Endothelial cell of umbilical vein (primary cell): ENCODE measurements around the gene ABL1. TPM values are rescaled to one million over a fixed set of nuclear protein-coding genes. Genes with fewer than 3 reads are reported as not detected.

Experiments used
- BruUV-seq: library from RNA; stranded (reverse); fragments of 400-500 nt; replicated peaks from 2 replicates; lab custom pipeline; 2021; lab: Mats Ljungman, UMichigan
- CTCF ChIA-PET: fragments of 300-600, 350-600 bp; sonication (Branson Sonifier 250); formaldehyde crosslinking; loops from one replicate; lab custom pipeline; 2021; ENCODE audit warnings: antibody characterized with exemption, inconsistent platforms; lab: Charles Lee
- POLR2A ChIA-PET: fragments of 300-600, 350-600 bp; sonication (Branson Sonifier 250); formaldehyde crosslinking; loops from one replicate; lab custom pipeline; 2021; ENCODE audit warnings: antibody characterized with exemption, inconsistent platforms; lab: Charles Lee
- DNase-seq: peaks from one replicate; pipeline ENCODE4 v3.0.0-alpha.2; 2011; ENCODE audit warnings: low read depth, low spot score
- FAIRE-seq: peaks from 2 replicates; lab custom pipeline; 2011; peaks lifted over from hg19 to GRCh38; lab: Jason Lieb, UNC
- H2AFZ ChIP-seq: 2 replicates; pipeline ENCODE4 v1.6.0; 2012; ENCODE audit warnings: low read depth, low read length, control low read depth, inconsistent platforms
- H3K27ac ChIP-seq: 2 replicates; pipeline ENCODE4 v1.5.1; 2011; ENCODE audit warnings: low read depth, mild to moderate bottlenecking, control low read depth, low read length, moderate library complexity; ENCODE audit not compliant: insufficient read depth
- H3K27me3 ChIP-seq, 2 experiments: 2 replicates each; pipeline versions ENCODE4 v1.6.0 to v1.6.1; 2011; ENCODE audit warnings: low read length in 2 of 2, mixed read lengths in 1 of 2; ENCODE audit not compliant: control insufficient read depth in 2 of 2, insufficient read depth in 2 of 2
- H3K36me3 ChIP-seq, 2 experiments: 2 replicates in 1 of 2; 3 replicates in 1 of 2; pipeline ENCODE4 v1.5.1; 2011; ENCODE audit warnings: low read length in 2 of 2, mild to moderate bottlenecking in 1 of 2, moderate library complexity in 1 of 2; ENCODE audit not compliant: control insufficient read depth in 2 of 2, insufficient read depth in 2 of 2; ENCODE audit errors: extremely low read depth in 1 of 2
- H3K4me1 ChIP-seq: 3 replicates; pipeline ENCODE4 v1.5.1; 2011; ENCODE audit warnings: mild to moderate bottlenecking, low read length; ENCODE audit not compliant: control insufficient read depth, insufficient read depth; ENCODE audit errors: extremely low read depth
- H3K4me2 ChIP-seq: 2 replicates; pipeline ENCODE4 v1.6.1; 2011; ENCODE audit warnings: low read length, control low read depth, mixed read lengths; ENCODE audit not compliant: insufficient read depth
- H3K4me3 ChIP-seq, 3 experiments: fragments of 200-600 bp in 1 of 3; sonication (generic), shearing (Covaris generic) in 1 of 3; replicated peaks in 1 of 3; 2 replicates each; pipeline ENCODE4 v1.5.1; 2011 to 2016; ENCODE audit warnings: control low read depth in 3 of 3, low read length in 3 of 3, mild to moderate bottlenecking in 2 of 3, inconsistent platforms in 1 of 3, low read depth in 1 of 3, moderate library complexity in 1 of 3; ENCODE audit not compliant: insufficient read depth in 1 of 3
- H3K79me2 ChIP-seq: 2 replicates; pipeline ENCODE4 v1.6.0; 2012; ENCODE audit warnings: low read length, inconsistent platforms; ENCODE audit not compliant: control insufficient read depth, insufficient read depth
- H3K9ac ChIP-seq: replicated peaks from 2 replicates; pipeline ENCODE3; 2011; ENCODE audit warnings: low read length, control low read depth; ENCODE audit not compliant: insufficient read depth; ENCODE audit errors: extremely low read depth
- H3K9me1 ChIP-seq: replicated peaks from 3 replicates; pipeline ENCODE4 v1.6.0; 2011; ENCODE audit warnings: mild to moderate bottlenecking, low read length; ENCODE audit not compliant: control insufficient read depth, insufficient read depth; ENCODE audit errors: extremely low read depth
- H3K9me3 ChIP-seq: replicated peaks from 2 replicates; pipeline ENCODE4 v1.5.1; 2012; ENCODE audit warnings: low read length, inconsistent platforms; ENCODE audit not compliant: control insufficient read depth, insufficient read depth
- H4K20me1 ChIP-seq: replicated peaks from 2 replicates; pipeline ENCODE3; 2011; ENCODE audit warnings: mild to moderate bottlenecking, low read length; ENCODE audit not compliant: control insufficient read depth, insufficient read depth; ENCODE audit errors: extremely low read depth
- CTCF ChIP-seq, 2 donors: IDR thresholded peaks; 1 replicate in 1 of 2; 2 replicates in 1 of 2; pipeline ENCODE4 v1.5.1; 2011; ENCODE audit warnings: low read length in 2 of 2, mild to moderate bottlenecking in 2 of 2, moderate library complexity in 2 of 2, control low read depth in 1 of 2, inconsistent platforms in 1 of 2, low read depth in 1 of 2; ENCODE audit not compliant: insufficient read depth in 1 of 2; ENCODE audit errors: extremely low read depth in 1 of 2
- MYC ChIP-seq: IDR thresholded peaks from one replicate; pipeline ENCODE4 v1.6.1; 2011; ENCODE audit warnings: mild to moderate bottlenecking, low read depth, low read length
- dilution Hi-C: fragments of 300-500 bp; cut with MboI; formaldehyde crosslinking; loops from one replicate; pipeline ENCODE4 v1.15.0; 2019; ENCODE audit warnings: low sequenced_read_pairs; ENCODE audit not compliant: extremely low pct_ligation_motif_present
- intact Hi-C: fragments of 100-400 bp; cut with micrococcal nuclease; formaldehyde crosslinking; loops from one replicate; pipeline ENCODE4 v1.10.0; 2022
- polyA plus RNA-seq, 4 experiments: library from polyadenylated mRNA; depleted of rRNA in 3 of 4; stranded (reverse) in 3 of 4; unstranded in 1 of 4; fragments of >200 nt; gene quantifications; 2 replicates each; pipeline versions ENCODE4 v1.2.1 to v1.2.3, GENCODE V29; 2011 to 2012; ENCODE audit warnings: missing spikeins in 1 of 4
- total RNA-seq: library from RNA; stranded (reverse); gene quantifications from 2 replicates; pipeline ENCODE4 v1.2.3, GENCODE V29; 2021
- TF ChIP-seq, protein P1 (sequence below): IDR thresholded peaks from 2 replicates; pipeline ENCODE4 v1.6.1; 2011; ENCODE audit not compliant: insufficient read depth, insufficient read length

ABL1 gene
- total and polyA plus RNA-seq, 2 donors (not counting 3 experiments of a cell fraction or from before 2014, with no cell fraction given) = 32.1 to 87.1 TPM

- no peak overlapping the region for H3K9ac ChIP-seq
- TF ChIP-seq, protein P1, sequence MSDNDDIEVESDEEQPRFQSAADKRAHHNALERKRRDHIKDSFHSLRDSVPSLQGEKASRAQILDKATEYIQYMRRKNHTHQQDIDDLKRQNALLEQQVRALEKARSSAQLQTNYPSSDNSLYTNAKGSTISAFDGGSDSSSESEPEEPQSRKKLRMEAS = no peak
- TF ChIP-seq CTCF (IDR thresholded peaks at IDR 0.05; ENCODE audit: extremely low read depth in 1 of 2, insufficient read depth in 1 of 2, low read depth in 1 of 2, low read length in 2 of 2) (no peak), MYC (no peak)
- intact Hi-C loops (no loop called here), dilution Hi-C loops (no loop called here)
- no peaks in the 10 kb centered on the region for H3K79me2 ChIP-seq
- no peak overlapping the region for H3K4me2 ChIP-seq
- no TSS peak for BruUV-seq
- H3K4me1 ChIP-seq = peaks cover 3% of the 10 kb centered on the region
- H3K36me3 ChIP-seq = no peaks in the 10 kb centered on the region
- DNase-seq = no peak
- no peaks in the 10 kb centered on the region for H4K20me1 ChIP-seq
- POLR2A ChIA-PET = no interaction called here
- no peaks in the 10 kb centered on the region for H3K9me1 ChIP-seq
- H3K27ac ChIP-seq = no peak overlapping the region
- peaks cover 33 to 44% of the 10 kb centered on the region in 2 experiments for H3K27me3 ChIP-seq
- no peaks in the 10 kb centered on the region for H3K9me3 ChIP-seq
- H3K4me3 ChIP-seq = no peak overlapping the region
- no peak overlapping the region for H2AFZ ChIP-seq
- CTCF ChIA-PET = interaction anchor here (0.9 to 3.1 kb wide), 4 partner anchors 63 to 70 kb away, joined by 3 to 10 read pairs (median 4); no protein-coding TSS in a partner anchor
- no peak for FAIRE-seq
Observed at GRCh38 chr9:130935648-130936271, 100.7 kb downstream of the ABL1 start.
